ENCODE results near the gene MZT1.

DNA sequence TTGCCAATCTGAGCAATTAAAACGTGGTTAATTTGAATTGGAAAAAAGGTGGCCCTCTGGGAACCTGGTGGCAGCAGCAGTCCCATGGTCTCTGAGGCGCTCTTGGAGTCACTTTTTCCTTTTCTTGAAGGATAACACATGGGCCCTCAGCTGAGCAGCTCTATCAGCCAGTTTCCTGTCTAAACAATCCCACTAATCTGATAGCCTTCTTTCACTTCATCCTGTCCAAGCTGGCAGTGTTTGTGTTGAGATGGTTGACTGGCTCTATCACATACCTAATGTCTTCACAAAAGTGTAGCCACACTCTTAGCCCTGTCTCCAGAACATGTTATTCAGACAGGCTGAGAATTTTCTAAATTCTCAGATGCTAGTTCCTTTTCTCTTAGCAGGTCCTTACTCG lies 10.7 kb downstream of the MZT1 start:
- TF ChIP-seq CTCF (IDR thresholded peaks at IDR 0.05; ENCODE audit: low read depth, low read length, poor library complexity, severe bottlenecking): no peak
- TF ChIP-seq EZH2phosphoT487 (IDR thresholded peaks at IDR 0.05; ENCODE audit: borderline replicate concordance, low read length): no peak

All from DOHH2 (cell line).